Measurements from ENCODE around the gene TRAK1.

The TRAK1 gene

GRCh38 chr3:42177801-42178150, 86.6 kb downstream of the TRAK1 start:
- no peak for DNase-seq (ENCODE audit: low read depth in 3 of 3)

- DNase-seq (ENCODE audit: low read depth in 3 of 3): no peak
These were observed 88.1 kb downstream of the TRAK1 start for GRCh38 chr3:42179110-42179725.

GRCh38 chr3:42180901-42181300, 89.7 kb downstream of the TRAK1 start:
- no peak for DNase-seq (ENCODE audit: low read depth in 3 of 3)

GRCh38 chr3:42182555-42182954, 91.4 kb downstream of the TRAK1 start:
- DNase-seq (ENCODE audit: low read depth in 3 of 3): no peak

- DNase-seq (ENCODE audit: low read depth in 3 of 3): no peak
These were observed 93.0 kb downstream of the TRAK1 start for GRCh38 chr3:42183991-42184632.

- DNase-seq (ENCODE audit: low read depth in 3 of 3): no peak
These were observed 93.7 kb downstream of the TRAK1 start for GRCh38 chr3:42184651-42185443.

- DNase-seq (ENCODE audit: low read depth in 3 of 3): no peak
These were observed 96.8 kb downstream of the TRAK1 start for GRCh38 chr3:42187936-42188335.

- DNase-seq (ENCODE audit: low read depth in 3 of 3): no peak
These were observed 97.2 kb downstream of the TRAK1 start for GRCh38 chr3:42188376-42188775.

GRCh38 chr3:42189001-42189460, 97.9 kb downstream of the TRAK1 start:
- no peak for DNase-seq (ENCODE audit: low read depth in 3 of 3)

- no peak for DNase-seq (ENCODE audit: low read depth in 3 of 3)
These were observed 98.6 kb downstream of the TRAK1 start for GRCh38 chr3:42189736-42190135.

GRCh38 chr3:42190701-42191442, 99.7 kb downstream of the TRAK1 start:
- peak; percentile 24 to 44 (median 38) for DNase-seq (ENCODE audit: low read depth in 3 of 3)

- DNase-seq (ENCODE audit: low read depth in 3 of 3): no peak
These were observed 100.2 kb downstream of the TRAK1 start for GRCh38 chr3:42191443-42191747.

GRCh38 chr3:42192334-42193200, 101.4 kb downstream of the TRAK1 start:
- no peak for DNase-seq (ENCODE audit: low read depth in 3 of 3)

GRCh38 chr3:42194943-42195510, 103.9 kb downstream of the TRAK1 start:
- no peak for DNase-seq (ENCODE audit: low read depth in 3 of 3)

GRCh38 chr3:42195879-42196330, 104.7 kb downstream of the TRAK1 start:
- no peak for DNase-seq (ENCODE audit: low read depth in 3 of 3)

- no peak for DNase-seq (ENCODE audit: low read depth in 3 of 3)
These were observed 107.6 kb downstream of the TRAK1 start for GRCh38 chr3:42198709-42199108.

- no peak for DNase-seq (ENCODE audit: low read depth in 3 of 3)
These were observed 111.2 kb downstream of the TRAK1 start for GRCh38 chr3:42202217-42202865.

- no peak for DNase-seq (ENCODE audit: low read depth in 3 of 3)
These were observed 113.9 kb downstream of the TRAK1 start for GRCh38 chr3:42204867-42205599.

GRCh38 chr3:42205800-42206514, 114.8 kb downstream of the TRAK1 start:
- no peak for DNase-seq (ENCODE audit: low read depth in 3 of 3)

All from stimulated activated CD4-positive, alpha-beta T cell treated with anti-CD3 and anti-CD28 coated beads, TNF-alpha, amount 100 ng/mL, for 4 hours (primary cell).